ENCODE measurements around the gene OSGIN1. TPM values are rescaled to one million over a fixed set of nuclear protein-coding genes. Genes with fewer than 3 reads are reported as not detected.
"Not testable (repeated sequence)": the region's sequence is repeated elsewhere in the genome, so short reads cannot be mapped to it uniquely, and the experiment has no call there.

The OSGIN1 gene
- polyA plus RNA-seq, 6 donors from 2014 or later, result 0.20 to 0.85 (median 0.24) TPM; not detected in 3

DNA sequence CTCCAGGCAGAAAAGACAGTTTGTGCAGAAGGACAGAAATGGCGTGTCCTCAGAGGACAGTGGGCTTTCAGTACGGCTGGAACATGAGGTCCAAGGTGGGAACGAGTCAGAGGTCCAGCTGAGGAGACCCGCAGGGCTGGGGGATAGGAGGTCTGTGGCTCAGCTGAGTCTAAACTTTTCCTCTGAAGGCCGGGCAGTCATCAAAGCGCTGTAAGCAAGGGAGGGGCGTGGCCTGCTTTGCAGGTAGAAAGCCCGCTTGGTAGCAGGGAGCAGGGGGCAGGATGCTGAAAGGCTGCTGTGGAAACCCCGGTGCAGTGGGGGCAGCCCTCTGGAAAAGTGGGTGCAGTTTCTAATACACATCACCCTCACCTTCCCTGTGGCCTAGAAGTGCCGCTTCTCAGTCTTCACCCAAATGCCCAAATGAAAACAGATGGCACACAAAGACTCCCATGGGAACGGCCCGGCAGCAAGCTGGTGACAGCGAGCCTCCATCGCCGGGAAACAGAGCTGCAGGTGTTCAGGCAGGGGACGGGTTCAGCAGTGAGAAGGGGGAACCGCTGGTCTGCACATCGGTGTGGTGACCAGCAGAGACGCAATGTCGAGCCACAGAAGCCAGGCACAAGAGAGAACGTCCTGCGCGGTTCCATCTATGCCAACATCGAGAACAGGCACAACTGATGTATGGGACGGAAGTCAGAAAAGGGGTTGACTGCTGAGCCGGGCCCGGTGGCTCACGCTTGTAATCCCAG lies 12.2 kb upstream of the OSGIN1 start:
- DNase-seq, result no peak
- H3K4me1 Mint-ChIP-seq, result peaks cover 3 to 11% (median 9%) of the 10 kb centered on the region in 3 donors
- peaks cover 0 to 9% of the 10 kb centered on the region in 2 donors for H3K36me3 Mint-ChIP-seq
- no peaks in the 10 kb centered on the region for H3K9me3 Mint-ChIP-seq
- no peak overlapping the region for H3K4me3 Mint-ChIP-seq
- H3K27ac Mint-ChIP-seq, result peak overlapping the region in 1 of 6 donors; percentile 77
- H3K27me3 Mint-ChIP-seq, result no peaks in the 10 kb centered on the region
- ATAC-seq (ENCODE audit: low read depth in 2 of 2), result no peak

GRCh38 chr16:83941546-83941945 lies 11.5 kb upstream of the OSGIN1 start:
- Mint-ChIP-seq H3K4me1 (peaks cover 3 to 11% (median 9%) of the 10 kb centered on the region in 3 donors), H3K27ac (peak overlapping the region in 1 of 6 donors; percentile 53)
- not testable (repeated sequence) for H3K9me3 Mint-ChIP-seq; H3K36me3 Mint-ChIP-seq; H3K27me3 Mint-ChIP-seq; H3K4me3 Mint-ChIP-seq; ATAC-seq (ENCODE audit: low read depth in 2 of 2); DNase-seq

- Mint-ChIP-seq H3K4me1 (peaks cover 3 to 11% (median 9%) of the 10 kb centered on the region in 3 donors), H3K27me3 (no peaks in the 10 kb centered on the region), H3K9me3 (no peaks in the 10 kb centered on the region), H3K4me3 (no peak overlapping the region), H3K36me3 (peaks cover 0 to 5% of the 10 kb centered on the region in 2 donors), H3K27ac (peak overlapping the region in 1 of 6 donors; percentile 53)
- ATAC-seq (ENCODE audit: low read depth in 2 of 2) (no peak), DNase-seq (no peak)
These were observed 11.0 kb upstream of the OSGIN1 start for GRCh38 chr16:83942074-83942473.

DNA sequence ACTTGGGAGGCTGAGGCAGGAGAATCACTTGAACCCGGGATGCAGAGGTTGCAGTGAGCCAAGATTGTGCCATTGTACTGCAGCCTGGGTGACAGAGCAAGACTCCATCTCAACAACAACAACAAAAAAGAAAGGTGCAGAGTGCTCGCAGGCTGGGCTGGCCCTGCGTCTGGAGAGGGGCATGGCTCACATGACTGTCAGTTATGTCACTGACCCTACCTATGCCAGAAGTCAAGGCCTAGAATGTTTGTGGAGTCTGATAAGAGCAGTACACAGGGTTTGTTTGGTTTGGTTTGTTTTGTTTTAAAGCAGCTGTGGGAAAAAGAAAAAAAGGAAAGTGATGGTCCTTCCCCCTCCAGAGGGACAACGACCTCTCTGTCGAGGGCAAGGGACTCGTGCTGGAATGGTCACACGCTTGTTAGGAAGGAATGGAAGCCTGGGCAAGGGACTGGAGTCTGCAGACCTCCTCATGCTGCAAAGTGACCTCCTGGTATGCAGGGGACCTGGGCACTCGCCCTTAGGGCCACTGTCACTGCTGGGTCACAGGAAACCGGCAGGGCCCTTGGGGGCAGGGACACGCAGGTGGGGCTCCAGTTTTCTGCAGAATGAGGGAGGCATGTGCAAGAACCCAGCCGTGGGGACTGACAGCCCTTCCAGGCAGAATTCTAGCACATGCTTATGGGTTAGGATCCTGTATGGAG lies 10.1 kb upstream of the OSGIN1 start:
- Mint-ChIP-seq H3K27ac (peak overlapping the region in 2 of 6 donors; percentile 4 to 65), H3K4me1 (peaks cover 3 to 11% (median 9%) of the 10 kb centered on the region in 3 donors), H3K36me3 (no peaks in the 10 kb centered on the region), H3K4me3 (peak overlapping the region in 1 of 8 donors; percentile 48), H3K27me3 (no peaks in the 10 kb centered on the region), H3K9me3 (no peaks in the 10 kb centered on the region)
- no peak for DNase-seq
- no peak for ATAC-seq (ENCODE audit: low read depth in 2 of 2)

DNA sequence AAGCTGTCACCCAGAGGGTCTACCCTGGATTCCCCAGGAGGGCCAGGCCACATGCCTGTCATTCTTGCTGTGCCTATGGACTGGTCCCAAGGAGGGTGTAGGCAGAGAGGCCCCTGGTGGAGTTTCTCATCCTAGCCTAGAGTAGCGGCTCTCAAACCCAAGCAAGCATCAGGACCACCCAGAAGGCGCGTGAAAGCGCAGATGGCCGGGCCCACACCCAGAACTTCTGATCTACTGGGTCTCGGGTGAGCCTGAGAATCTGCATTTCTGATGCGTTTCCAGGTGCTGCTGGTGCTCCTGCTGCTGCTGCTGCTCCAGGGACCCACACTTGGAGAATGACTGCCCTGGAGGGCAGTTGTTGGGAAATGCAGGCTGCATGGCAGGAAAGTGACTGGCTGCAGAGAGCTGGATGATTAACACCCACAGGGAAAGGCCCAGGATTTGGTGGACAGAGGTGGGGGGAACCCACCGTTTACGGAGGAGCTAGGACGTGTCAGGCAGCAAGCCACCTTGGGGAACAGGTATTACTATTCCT lies 9.5 kb upstream of the OSGIN1 start:
- peaks cover 3 to 11% (median 9%) of the 10 kb centered on the region in 3 donors for H3K4me1 Mint-ChIP-seq
- no peaks in the 10 kb centered on the region for H3K36me3 Mint-ChIP-seq
- no peaks in the 10 kb centered on the region for H3K9me3 Mint-ChIP-seq
- no peak for DNase-seq
- H3K27ac Mint-ChIP-seq, result peak overlapping the region in 1 of 6 donors; percentile 42
- H3K27me3 Mint-ChIP-seq, result no peaks in the 10 kb centered on the region
- ATAC-seq (ENCODE audit: low read depth in 2 of 2), result no peak
- H3K4me3 Mint-ChIP-seq, result no peak overlapping the region

- Mint-ChIP-seq H3K9me3 (no peaks in the 10 kb centered on the region), H3K36me3 (no peaks in the 10 kb centered on the region), H3K27me3 (no peaks in the 10 kb centered on the region), H3K4me3 (no peak overlapping the region), H3K4me1 (peaks cover under 1 to 6% (median 1%) of the 10 kb centered on the region in 3 donors), H3K27ac (no peak overlapping the region)
- DNase-seq, result no peak
- no peak for ATAC-seq (ENCODE audit: low read depth in 2 of 2)
These were observed 7.5 kb upstream of the OSGIN1 start for GRCh38 chr16:83945587-83945986.

- Mint-ChIP-seq H3K27me3 (no peaks in the 10 kb centered on the region), H3K4me3 (no peak overlapping the region), H3K4me1 (no peaks in the 10 kb centered on the region), H3K27ac (no peak overlapping the region), H3K36me3 (no peaks in the 10 kb centered on the region), H3K9me3 (no peaks in the 10 kb centered on the region)
- no peak for ATAC-seq (ENCODE audit: low read depth in 2 of 2)
- DNase-seq, result no peak
These were observed 6.8 kb upstream of the OSGIN1 start for GRCh38 chr16:83946154-83946780.

DNA sequence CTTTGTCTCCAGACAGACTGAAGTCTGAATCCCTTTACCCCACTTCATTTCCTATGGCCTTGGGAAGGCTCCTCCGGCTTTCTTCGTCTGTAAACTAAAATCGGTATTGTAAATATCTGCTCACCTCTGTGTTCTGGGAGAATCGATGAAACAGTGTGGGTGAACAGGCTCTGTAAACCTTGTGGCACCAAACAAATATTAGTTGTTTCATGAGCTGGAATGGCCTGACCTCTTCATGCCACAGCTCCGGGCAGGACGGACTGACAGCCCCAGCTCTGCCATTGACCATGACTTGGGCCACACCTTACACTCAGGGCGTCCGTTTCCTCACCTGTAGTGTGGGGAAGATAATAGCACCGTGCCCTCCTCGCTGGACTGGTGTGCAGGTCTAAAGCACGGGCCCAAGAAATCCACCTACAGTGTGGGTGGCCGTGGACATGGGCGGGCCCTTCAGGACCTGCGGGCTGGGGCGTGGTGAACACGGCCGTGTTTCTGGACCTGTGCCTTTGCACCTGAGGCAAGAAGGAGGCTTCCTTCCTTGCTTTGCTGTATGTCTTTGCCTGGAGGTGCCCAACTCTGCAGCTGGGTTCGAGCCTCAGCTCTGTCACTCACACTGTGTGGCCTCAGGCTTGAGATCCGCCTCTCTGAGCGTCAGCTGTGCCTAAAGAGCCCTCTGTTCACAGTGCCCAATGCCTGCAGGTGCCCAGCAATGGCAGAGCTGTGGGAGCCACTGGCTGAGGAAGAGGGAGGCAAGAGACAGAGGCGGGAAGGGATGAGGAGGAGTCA lies 6.1 kb upstream of the OSGIN1 start:
- H3K4me3 Mint-ChIP-seq, result no peak overlapping the region
- H3K27me3 Mint-ChIP-seq, result peaks cover 0 to under 1% (median 0%) of the 10 kb centered on the region in 3 donors
- no peak for DNase-seq
- ATAC-seq (ENCODE audit: low read depth in 2 of 2), result no peak
- H3K27ac Mint-ChIP-seq, result no peak overlapping the region
- no peaks in the 10 kb centered on the region for H3K9me3 Mint-ChIP-seq
- H3K4me1 Mint-ChIP-seq, result no peaks in the 10 kb centered on the region
- H3K36me3 Mint-ChIP-seq, result no peaks in the 10 kb centered on the region

GRCh38 chr16:83947642-83948234 lies 5.3 kb upstream of the OSGIN1 start:
- Mint-ChIP-seq H3K27me3 (peaks cover 0 to 8% (median 0%) of the 10 kb centered on the region in 3 donors), H3K4me1 (no peaks in the 10 kb centered on the region), H3K36me3 (no peaks in the 10 kb centered on the region), H3K4me3 (no peak overlapping the region), H3K9me3 (no peaks in the 10 kb centered on the region), H3K27ac (no peak overlapping the region)
- ATAC-seq (ENCODE audit: low read depth in 2 of 2) (no peak), DNase-seq (no peak)

DNA sequence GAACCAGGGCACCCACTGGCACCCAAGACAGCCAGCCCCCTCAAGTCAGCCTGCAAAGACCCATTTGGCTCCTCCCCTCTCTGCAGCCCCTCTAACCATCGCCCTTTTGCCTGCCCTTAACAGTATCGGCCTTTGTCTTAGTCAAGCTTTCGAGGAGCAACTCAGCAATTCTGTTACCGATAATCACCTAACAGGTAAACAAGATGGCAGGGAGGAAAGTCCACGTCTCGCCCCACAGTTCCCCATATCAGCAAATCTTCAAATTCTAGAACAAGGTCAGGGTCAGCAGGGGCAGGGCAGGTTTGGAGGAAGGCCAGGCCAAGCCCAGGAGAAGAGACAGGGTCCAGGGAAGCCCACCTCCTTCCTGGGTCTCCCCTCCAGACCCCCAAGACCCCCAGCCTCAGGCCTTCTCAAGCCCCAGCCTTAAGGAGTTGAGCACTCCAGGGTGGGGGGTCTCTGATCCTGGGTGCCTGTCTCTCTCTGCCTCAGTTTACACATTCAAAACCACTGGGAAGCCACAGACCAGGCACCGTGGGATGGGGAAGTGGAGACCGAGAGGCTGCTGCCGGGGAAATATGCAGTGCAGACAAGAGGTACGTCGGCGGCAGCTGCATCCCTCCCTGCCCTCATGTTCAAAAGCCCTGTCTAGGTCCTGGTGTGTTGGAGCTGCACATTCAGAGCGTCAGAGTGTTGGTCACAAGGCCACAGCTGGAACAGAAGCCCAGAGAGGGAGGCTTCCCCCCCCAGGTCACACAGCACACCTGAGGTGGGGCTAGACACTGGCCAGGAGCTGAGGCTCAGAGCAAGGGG lies 3.9 kb upstream of the OSGIN1 start:
- no peak for ATAC-seq (ENCODE audit: low read depth in 2 of 2)
- Mint-ChIP-seq H3K27ac (peak overlapping the region in 1 of 6 donors; percentile 71), H3K9me3 (no peaks in the 10 kb centered on the region), H3K36me3 (no peaks in the 10 kb centered on the region), H3K27me3 (peaks cover 0 to 19% (median 4%) of the 10 kb centered on the region in 3 donors), H3K4me3 (no peak overlapping the region), H3K4me1 (peaks cover 2 to 8% (median 3%) of the 10 kb centered on the region in 3 donors)
- DNase-seq, result no peak

DNA sequence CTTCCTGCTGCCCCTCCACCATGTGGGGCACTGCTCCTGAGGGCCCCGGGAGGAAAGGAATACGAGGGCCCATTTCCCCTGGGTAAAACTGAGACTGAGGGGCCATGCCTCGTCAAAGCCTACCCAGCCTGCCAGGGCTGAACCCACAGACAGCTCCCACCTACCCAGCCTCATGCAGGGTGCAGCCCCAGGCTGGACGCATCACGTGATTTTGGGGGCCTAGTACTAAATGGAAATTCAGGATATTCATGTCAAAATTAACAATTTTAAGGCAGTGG lies 3.4 kb upstream of the OSGIN1 start:
- no peak for ATAC-seq (ENCODE audit: low read depth in 2 of 2)
- peak overlapping the region in 1 of 6 donors; percentile 71 for H3K27ac Mint-ChIP-seq
- no peaks in the 10 kb centered on the region for H3K36me3 Mint-ChIP-seq
- H3K4me3 Mint-ChIP-seq, result no peak overlapping the region
- peaks cover 3 to 12% (median 7%) of the 10 kb centered on the region in 3 donors for H3K4me1 Mint-ChIP-seq
- DNase-seq, result no peak
- peaks cover under 1 to 25% (median 8%) of the 10 kb centered on the region in 3 donors for H3K27me3 Mint-ChIP-seq
- H3K9me3 Mint-ChIP-seq, result no peaks in the 10 kb centered on the region

DNA sequence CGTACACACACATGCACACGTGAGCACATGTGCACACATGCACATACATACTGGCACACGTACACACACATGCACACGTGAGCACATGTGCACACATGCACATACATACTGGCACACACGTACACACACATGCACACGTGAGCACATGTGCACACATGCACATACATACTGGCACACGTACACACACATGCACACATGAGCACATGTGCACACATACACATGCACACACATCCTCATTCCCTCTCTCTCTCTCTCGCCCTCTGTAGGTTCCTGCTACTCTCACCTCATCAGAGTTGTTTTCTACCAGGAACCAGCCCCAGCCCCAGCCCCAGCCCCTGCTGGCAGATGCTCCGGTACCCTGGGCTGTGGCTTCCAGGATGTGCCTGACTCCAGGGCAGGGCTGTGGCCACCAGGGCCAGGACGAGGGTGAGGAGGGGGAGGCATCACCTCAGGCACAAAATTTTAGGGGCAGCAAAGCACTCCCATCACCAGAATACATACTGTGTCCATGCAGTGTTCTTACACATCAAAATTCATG lies 2.1 kb upstream of the OSGIN1 start:
- ATAC-seq (ENCODE audit: low read depth in 2 of 2); DNase-seq; H3K9me3 Mint-ChIP-seq; H3K27ac Mint-ChIP-seq; H3K4me3 Mint-ChIP-seq; H3K36me3 Mint-ChIP-seq: not testable (repeated sequence)
- Mint-ChIP-seq H3K4me1 (peaks cover 3 to 12% (median 7%) of the 10 kb centered on the region in 3 donors), H3K27me3 (peaks cover 8 to 37% (median 9%) of the 10 kb centered on the region in 3 donors)

All from naive B cell (primary cell).